HepG2 (cell line): ENCODE measurements around the gene EDN2. TPM values are rescaled to one million over a fixed set of nuclear protein-coding genes. Genes with fewer than 3 reads are reported as not detected.

Source experiments
- MAF1 ChIP-seq: sonication (generic); formaldehyde crosslinking; IDR thresholded peaks from 2 replicates; pipeline ENCODE4 v1.5.0; 2020; ENCODE audit warnings: missing genetic modification reagents, borderline replicate concordance
- RNF2 ChIP-seq: fragments of 450-650 bp; conservative IDR thresholded peaks from 2 replicates; pipeline ENCODE4 v1.6.1; 2016; ENCODE audit warnings: low read depth
- XRCC5 ChIP-seq: fragments of 200-400 bp; formaldehyde crosslinking; optimal IDR thresholded peaks from 2 replicates; pipeline ENCODE3; 2017; ENCODE audit warnings: mild to moderate bottlenecking, low read length
- ZBTB1 ChIP-seq: sonication (generic); formaldehyde crosslinking; IDR thresholded peaks from 2 replicates; pipeline ENCODE4 v1.4.0; 2020; ENCODE audit warnings: missing genetic modification reagents, borderline replicate concordance
- ZNF34 ChIP-seq: sonication (generic); formaldehyde crosslinking; IDR thresholded peaks from 2 replicates; pipeline ENCODE4 v1.4.0; 2020; ENCODE audit warnings: mild to moderate bottlenecking, missing genetic modification reagents, borderline replicate concordance
- ZNF446 ChIP-seq: sonication (generic); formaldehyde crosslinking; IDR thresholded peaks from 2 replicates; pipeline ENCODE4 v1.5.0; 2020; ENCODE audit warnings: mild to moderate bottlenecking, missing genetic modification reagents
- ZNF772 ChIP-seq: sonication (generic); formaldehyde crosslinking; IDR thresholded peaks from 2 replicates; pipeline ENCODE4 v1.5.0; 2020; ENCODE audit warnings: mild to moderate bottlenecking, missing genetic modification reagents
- ZNF850 ChIP-seq: sonication (generic); formaldehyde crosslinking; conservative IDR thresholded peaks from 2 replicates; pipeline ENCODE4 v1.9.0; 2021; ENCODE audit warnings: mild to moderate bottlenecking, missing genetic modification reagents
- polyA plus RNA-seq, 8 experiments: library from polyadenylated mRNA; depleted of rRNA in 3 of 8; stranded (reverse) in 7 of 8; unstranded in 1 of 8; fragments of >200 nt; fragmentation: Illumina TruSeq in 4 of 8; extraction: Trizol in 4 of 8; gene quantifications; 2 replicates each; pipeline versions ENCODE4 v1.2.1 to v1.2.3, GENCODE V29; 2011 to 2016; ENCODE audit warnings: low read depth in 4 of 8, missing spikeins in 1 of 8, mixed read lengths in 1 of 8; ENCODE audit not compliant: insufficient read depth in 1 of 8
- total RNA-seq, 5 experiments: library from RNA; depleted of rRNA; stranded (reverse); fragments of >200 nt; fragmentation: Illumina TruSeq; extraction: Trizol; gene quantifications; 2 replicates each; pipeline ENCODE4 v1.2.3, GENCODE V29; 2016; ENCODE audit warnings: low read depth in 1 of 5
- TF ChIP-seq, protein P1 (sequence below): sonication (generic); formaldehyde crosslinking; IDR thresholded peaks from one replicate; pipeline ENCODE4 v1.5.1; 2020; ENCODE audit warnings: mild to moderate bottlenecking, missing genetic modification reagents; ENCODE audit errors: not compliant biosample characterization
- TF ChIP-seq, protein P2 (sequence below): sonication (generic); formaldehyde crosslinking; IDR thresholded peaks from 2 replicates; pipeline ENCODE4 v1.4.0; 2020; ENCODE audit warnings: mild to moderate bottlenecking, missing genetic modification reagents
- TF ChIP-seq, protein P3 (sequence below): IDR thresholded peaks from 2 replicates; pipeline ENCODE4 v1.6.1; 2016; ENCODE audit warnings: mild to moderate bottlenecking
- TF ChIP-seq, protein P4 (sequence below): sonication (generic); formaldehyde crosslinking; IDR thresholded peaks from 2 replicates; pipeline ENCODE4 v1.4.0; 2020; ENCODE audit warnings: mild to moderate bottlenecking, missing genetic modification reagents
- TF ChIP-seq, protein P5 (sequence below): sonication (generic); formaldehyde crosslinking; IDR thresholded peaks from 2 replicates; pipeline ENCODE4 v1.4.0; 2020; ENCODE audit warnings: low read depth, mild to moderate bottlenecking, missing genetic modification reagents

Gene EDN2
- total and polyA plus RNA-seq, 2 of the 13 experiments (the other 11 are each of a cell fraction or from before 2014, with no cell fraction given), result not detected

DNA sequence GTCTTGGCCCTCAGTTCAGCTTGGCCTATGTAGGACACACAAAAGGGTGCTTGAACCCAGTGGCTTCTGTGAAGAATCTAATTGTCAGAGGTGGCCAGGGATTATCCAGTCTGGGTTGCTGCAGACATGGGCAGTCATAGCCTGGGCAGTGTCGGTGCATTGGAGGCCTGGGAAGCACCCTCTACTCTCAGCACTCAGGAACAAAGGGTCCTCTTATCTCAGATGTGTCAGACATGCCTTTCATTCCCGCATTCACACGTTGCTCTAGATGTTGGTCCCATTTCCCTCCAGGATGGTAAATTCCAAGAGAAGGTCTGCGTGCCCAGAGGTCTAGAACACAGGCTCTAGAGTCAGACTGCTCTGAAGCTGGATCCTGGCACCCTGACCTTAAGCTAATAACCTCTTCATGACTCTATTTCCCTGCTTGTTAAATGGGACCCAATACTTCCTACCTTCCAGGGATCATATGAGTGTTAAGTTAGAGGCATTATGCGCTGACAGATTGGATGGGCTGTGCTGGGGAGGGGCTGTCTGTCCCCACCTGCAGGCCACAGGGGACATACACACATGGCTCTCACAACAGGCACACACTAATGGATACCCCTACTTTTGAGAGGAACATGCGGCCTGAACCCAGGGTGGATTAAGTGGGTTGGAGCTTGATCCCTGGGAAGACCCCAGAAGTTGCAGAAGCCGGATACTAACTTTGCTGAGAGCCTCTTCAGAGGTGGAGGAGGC is 16.5 kb upstream of the EDN2 start (continued):
- TF ChIP-seq, protein P1, sequence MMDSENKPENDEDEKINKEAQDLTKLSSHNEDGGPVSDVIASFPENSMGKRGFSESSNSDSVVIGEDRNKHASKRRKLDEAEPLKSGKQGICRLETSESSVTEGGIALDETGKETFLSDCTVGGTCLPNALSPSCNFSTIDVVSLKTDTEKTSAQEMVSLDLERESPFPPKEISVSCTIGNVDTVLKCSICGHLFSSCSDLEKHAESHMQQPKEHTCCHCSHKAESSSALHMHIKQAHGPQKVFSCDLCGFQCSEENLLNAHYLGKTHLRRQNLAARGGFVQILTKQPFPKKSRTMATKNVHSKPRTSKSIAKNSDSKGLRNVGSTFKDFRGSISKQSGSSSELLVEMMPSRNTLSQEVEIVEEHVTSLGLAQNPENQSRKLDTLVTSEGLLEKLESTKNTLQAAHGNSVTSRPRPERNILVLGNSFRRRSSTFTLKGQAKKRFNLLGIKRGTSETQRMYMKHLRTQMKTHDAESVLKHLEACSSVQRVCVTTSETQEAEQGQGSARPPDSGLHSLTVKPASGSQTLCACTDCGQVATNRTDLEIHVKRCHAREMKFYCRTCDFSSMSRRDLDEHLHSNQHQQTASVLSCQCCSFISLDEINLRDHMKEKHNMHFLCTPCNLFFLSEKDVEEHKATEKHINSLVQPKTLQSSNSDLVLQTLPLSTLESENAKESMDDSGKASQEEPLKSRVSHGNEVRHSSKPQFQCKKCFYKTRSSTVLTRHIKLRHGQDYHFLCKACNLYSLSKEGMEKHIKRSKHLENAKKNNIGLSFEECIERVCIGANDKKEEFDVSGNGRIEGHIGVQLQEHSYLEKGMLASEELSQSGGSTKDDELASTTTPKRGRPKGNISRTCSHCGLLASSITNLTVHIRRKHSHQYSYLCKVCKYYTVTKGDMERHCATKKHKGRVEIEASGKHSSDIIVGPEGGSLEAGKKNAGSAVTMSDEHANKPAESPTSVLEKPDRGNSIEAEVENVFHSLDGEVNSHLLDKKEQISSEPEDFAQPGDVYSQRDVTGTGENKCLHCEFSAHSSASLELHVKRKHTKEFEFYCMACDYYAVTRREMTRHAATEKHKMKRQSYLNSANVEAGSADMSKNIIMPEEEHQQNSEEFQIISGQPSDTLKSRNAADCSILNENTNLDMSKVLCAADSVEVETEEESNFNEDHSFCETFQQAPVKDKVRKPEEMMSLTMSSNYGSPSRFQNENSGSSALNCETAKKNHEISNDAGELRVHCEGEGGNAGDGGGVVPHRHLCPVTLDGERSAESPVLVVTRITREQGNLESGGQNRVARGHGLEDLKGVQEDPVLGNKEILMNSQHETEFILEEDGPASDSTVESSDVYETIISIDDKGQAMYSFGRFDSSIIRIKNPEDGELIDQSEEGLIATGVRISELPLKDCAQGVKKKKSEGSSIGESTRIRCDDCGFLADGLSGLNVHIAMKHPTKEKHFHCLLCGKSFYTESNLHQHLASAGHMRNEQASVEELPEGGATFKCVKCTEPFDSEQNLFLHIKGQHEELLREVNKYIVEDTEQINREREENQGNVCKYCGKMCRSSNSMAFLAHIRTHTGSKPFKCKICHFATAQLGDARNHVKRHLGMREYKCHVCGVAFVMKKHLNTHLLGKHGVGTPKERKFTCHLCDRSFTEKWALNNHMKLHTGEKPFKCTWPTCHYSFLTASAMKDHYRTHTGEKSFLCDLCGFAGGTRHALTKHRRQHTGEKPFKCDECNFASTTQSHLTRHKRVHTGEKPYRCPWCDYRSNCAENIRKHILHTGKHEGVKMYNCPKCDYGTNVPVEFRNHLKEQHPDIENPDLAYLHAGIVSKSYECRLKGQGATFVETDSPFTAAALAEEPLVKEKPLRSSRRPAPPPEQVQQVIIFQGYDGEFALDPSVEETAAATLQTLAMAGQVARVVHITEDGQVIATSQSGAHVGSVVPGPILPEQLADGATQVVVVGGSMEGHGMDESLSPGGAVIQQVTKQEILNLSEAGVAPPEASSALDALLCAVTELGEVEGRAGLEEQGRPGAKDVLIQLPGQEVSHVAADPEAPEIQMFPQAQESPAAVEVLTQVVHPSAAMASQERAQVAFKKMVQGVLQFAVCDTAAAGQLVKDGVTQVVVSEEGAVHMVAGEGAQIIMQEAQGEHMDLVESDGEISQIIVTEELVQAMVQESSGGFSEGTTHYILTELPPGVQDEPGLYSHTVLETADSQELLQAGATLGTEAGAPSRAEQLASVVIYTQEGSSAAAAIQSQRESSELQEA (CRISPR knock-in tag), result no peak
- TF ChIP-seq, protein P2, sequence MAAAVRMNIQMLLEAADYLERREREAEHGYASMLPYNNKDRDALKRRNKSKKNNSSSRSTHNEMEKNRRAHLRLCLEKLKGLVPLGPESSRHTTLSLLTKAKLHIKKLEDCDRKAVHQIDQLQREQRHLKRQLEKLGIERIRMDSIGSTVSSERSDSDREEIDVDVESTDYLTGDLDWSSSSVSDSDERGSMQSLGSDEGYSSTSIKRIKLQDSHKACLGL (CRISPR knock-in tag), result no peak
- no peak for TF ChIP-seq ZNF34 (CRISPR knock-in tag)
- TF ChIP-seq MAF1 (CRISPR knock-in tag), result no peak
- TF ChIP-seq RNF2, result no peak
- TF ChIP-seq ZNF850, result no peak
- TF ChIP-seq, protein P3, sequence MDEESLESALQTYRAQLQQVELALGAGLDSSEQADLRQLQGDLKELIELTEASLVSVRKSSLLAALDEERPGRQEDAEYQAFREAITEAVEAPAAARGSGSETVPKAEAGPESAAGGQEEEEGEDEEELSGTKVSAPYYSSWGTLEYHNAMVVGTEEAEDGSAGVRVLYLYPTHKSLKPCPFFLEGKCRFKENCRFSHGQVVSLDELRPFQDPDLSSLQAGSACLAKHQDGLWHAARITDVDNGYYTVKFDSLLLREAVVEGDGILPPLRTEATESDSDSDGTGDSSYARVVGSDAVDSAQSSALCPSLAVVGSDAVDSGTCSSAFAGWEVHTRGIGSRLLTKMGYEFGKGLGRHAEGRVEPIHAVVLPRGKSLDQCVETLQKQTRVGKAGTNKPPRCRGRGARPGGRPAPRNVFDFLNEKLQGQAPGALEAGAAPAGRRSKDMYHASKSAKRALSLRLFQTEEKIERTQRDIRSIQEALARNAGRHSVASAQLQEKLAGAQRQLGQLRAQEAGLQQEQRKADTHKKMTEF, result no peak
- TF ChIP-seq, protein P4, sequence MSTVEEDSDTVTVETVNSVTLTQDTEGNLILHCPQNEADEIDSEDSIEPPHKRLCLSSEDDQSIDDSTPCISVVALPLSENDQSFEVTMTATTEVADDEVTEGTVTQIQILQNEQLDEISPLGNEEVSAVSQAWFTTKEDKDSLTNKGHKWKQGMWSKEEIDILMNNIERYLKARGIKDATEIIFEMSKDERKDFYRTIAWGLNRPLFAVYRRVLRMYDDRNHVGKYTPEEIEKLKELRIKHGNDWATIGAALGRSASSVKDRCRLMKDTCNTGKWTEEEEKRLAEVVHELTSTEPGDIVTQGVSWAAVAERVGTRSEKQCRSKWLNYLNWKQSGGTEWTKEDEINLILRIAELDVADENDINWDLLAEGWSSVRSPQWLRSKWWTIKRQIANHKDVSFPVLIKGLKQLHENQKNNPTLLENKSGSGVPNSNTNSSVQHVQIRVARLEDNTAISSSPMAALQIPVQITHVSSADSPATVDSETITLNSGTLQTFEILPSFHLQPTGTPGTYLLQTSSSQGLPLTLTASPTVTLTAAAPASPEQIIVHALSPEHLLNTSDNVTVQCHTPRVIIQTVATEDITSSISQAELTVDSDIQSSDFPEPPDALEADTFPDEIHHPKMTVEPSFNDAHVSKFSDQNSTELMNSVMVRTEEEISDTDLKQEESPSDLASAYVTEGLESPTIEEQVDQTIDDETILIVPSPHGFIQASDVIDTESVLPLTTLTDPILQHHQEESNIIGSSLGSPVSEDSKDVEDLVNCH, result no peak
- TF ChIP-seq ZNF772, result no peak
- TF ChIP-seq ZBTB1 (CRISPR knock-in tag), result no peak
- no peak for TF ChIP-seq XRCC5
- TF ChIP-seq ZNF446, result no peak
- TF ChIP-seq, protein P5, sequence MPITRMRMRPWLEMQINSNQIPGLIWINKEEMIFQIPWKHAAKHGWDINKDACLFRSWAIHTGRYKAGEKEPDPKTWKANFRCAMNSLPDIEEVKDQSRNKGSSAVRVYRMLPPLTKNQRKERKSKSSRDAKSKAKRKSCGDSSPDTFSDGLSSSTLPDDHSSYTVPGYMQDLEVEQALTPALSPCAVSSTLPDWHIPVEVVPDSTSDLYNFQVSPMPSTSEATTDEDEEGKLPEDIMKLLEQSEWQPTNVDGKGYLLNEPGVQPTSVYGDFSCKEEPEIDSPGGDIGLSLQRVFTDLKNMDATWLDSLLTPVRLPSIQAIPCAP (CRISPR knock-in tag), result no peak
